Caki2 (cell line): ENCODE measurements around the gene BTRC. TPM values are rescaled to one million over a fixed set of nuclear protein-coding genes. Genes with fewer than 3 reads are reported as not detected.
A peak's percentile ranks its signal among the peaks of the same experiment; 100 is the strongest.
"Not testable (repeated sequence)": the region's sequence is repeated elsewhere in the genome, so short reads cannot be mapped to it uniquely, and the experiment has no call there.

Source experiments
- DNase-seq: peaks from one replicate; pipeline ENCODE4 v3.0.0-alpha.2; 2015; ENCODE audit warnings: low read depth
- in situ Hi-C: cut with HindIII; loops from 2 replicates; pipeline ENCODE4 v1.10.0; 2016; ENCODE audit warnings: low sequenced_read_pairs, low pct_unique_long_range_greater_than_20kb, mixed read lengths
- total RNA-seq: library from RNA; depleted of rRNA; stranded (reverse); fragments of >200 nt; shearing (Covaris generic); gene quantifications from 2 replicates; pipeline ENCODE4 v1.2.3, GENCODE V29; 2014; ENCODE audit warnings: low replicate concordance; rRNA removed

The BTRC gene
- total RNA-seq, 1 experiment from 2014 or later = 11.3 TPM

DNA sequence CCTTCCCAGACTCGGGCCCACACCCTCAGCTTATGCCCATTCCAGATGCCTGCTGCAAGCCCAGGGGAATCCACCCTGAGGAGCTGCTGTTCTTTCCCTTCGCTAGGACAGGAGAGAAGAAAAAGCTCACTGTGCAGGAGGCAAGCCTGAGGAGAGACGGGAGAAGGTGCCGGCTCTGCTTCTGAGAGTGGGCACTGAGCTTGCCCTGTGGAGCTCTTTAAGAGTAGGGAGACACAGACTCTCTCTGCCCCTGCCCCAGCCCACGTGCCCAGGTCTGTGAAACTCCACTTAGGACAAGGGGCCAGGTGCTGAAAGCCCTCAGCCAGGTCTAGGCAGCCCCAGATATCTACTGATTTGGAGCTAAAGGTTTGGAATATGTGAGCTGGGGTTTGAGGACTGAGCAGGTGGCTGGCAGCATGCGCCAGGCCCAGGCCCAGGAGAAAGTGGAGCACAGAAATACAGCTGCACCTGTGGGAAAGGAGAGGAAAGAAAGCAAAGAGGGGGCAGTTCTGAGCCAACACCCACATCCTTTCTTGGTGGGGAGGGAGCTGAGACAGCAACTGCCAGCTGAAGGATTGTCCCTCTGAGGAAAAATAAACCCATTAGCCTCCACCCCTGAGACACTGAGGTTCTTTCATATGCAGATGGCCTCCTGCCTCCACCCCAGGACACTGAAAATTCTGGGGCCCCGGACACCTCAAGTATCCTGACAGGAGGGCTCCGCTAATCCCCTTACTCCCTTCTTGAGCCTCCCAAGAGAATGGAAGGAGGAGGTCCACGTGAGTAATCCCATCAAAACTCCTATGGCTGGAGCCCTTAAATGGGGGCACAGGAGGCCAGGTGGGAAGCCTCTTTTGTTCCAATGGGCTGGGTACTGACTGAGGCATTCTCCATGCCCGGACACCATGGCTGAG is 226.8 kb downstream of the BTRC start:
- in situ Hi-C loops = no loop called here

DNA sequence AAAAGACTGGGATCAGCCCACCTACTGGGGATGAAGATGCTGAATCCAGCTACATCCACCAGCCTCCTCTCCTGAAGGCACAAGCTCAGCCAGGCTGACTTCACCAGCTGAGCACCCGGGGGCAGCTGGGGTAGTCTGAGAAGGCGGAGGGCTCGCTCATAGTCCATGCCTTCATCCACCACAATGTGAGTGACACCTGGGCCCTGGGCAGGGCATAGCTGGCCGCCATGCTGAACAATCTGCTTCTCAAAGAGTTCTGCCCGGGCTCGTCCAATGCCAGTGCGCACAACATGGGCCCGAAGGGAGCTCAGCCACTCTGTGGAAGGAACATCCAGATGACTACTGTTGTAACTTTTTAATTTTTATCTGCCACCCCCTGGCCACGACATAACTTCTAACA is 231.9 kb downstream of the BTRC start:
- in situ Hi-C loops = no loop called here
- no peak for DNase-seq

More for the DNA sequence above, 226.8 kb downstream of the BTRC start:
- DNase-seq = no peak

GRCh38 chr10:101587725-101588653 is 234.0 kb downstream of the BTRC start, which contains the start of the genes DPCD and POLL:
Gene DPCD (plus strand): TSS chr10:101588321. CDS start chr10:101588337, 16 bp downstream.
Gene POLL (minus strand): TSS chr10:101588257. CDS start chr10:101587360, 897 bp downstream.
- in situ Hi-C loops = no loop called here

GRCh38 chr10:101588879-101589278 is 234.9 kb downstream of the BTRC start:
- in situ Hi-C loops = no loop called here
- DNase-seq = peak; percentile 48

More at GRCh38 chr10:101587725-101588653, 234.0 kb downstream of the BTRC start, which contains the start of the genes DPCD and POLL:
- peak; percentile 92 for DNase-seq

GRCh38 chr10:101593331-101593730 is 239.4 kb downstream of the BTRC start:
- DNase-seq, in situ Hi-C loops: not testable (repeated sequence)

GRCh38 chr10:101595591-101596433 is 241.8 kb downstream of the BTRC start:
- no peak for DNase-seq
- in situ Hi-C loops = no loop called here

- DNase-seq = no peak
- in situ Hi-C loops = no loop called here
Measured at GRCh38 chr10:101597091-101597900, 243.3 kb downstream of the BTRC start.

DNA sequence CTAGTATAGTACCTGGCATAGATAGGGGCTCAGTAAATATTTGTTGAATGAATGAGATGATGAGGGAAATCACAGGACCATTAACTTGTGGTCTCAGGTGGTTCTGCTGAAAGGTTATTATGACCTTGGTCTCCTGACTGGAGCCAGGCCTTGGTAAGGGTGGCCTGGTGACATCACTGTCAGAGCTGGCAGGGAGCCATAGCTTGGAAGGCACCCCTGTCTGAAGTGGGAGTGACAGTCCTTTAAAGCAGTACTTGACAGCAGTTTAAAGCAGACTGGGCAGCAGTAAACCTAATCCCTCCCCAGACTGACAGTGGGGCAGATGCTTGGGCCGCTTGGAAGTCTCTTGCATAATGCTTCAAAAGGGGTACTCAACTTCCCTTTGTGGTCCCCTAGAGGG is 247.6 kb downstream of the BTRC start:
- DNase-seq = no peak
- in situ Hi-C loops = no loop called here

DNA sequence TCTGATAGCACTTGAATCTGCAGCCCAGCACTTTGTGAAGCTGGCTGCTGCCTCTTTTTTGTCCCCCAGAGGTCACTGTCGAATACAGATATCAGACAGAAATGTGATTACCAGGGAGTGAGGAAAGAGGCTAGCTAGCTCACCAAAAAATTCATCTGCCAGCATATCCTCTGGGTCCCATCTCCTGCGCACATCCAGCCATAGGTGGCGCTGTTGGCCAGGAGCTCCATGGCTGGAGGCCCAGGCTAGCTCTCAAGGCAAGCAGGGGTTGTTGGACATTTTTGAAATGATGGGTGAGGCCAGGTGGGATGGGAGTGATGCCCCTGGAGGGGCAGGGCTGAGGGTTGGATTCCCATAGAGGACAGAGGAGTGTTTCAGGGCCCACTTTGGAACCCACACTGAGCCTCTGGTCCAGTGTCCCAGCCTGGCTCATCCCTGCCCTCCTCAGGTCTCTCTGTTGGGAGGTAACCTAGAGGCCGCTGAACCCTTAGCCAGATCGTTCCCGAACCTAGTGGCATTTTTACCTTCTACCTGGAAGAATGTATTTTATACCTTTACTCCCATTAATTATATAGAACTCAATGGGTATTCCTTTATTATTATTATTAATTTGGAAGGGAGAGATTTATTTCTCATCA is 248.9 kb downstream of the BTRC start:
- in situ Hi-C loops = no loop called here
- DNase-seq = peak; percentile 50

Other genes starting within 250 kb of the BTRC start
- gene TLX1, start 222.9 kb upstream of the BTRC start, total RNA-seq = not detected in 2 replicates
- not detected in 2 replicates for gene LBX1, start 124.7 kb upstream of the BTRC start, total RNA-seq
- 26.4 and 32.6 TPM in 2 replicates for gene POLL, start 234.1 kb downstream of the BTRC start, total RNA-seq
- gene DPCD, start 234.2 kb downstream of the BTRC start, total RNA-seq = 72.6 and 81.5 TPM in 2 replicates